GM21423 (cell line): Measurements from ENCODE around the gene NECTIN2.

ENCODE experiments used
- ATAC-seq: cut with Tn5 transposase; IDR thresholded peaks from one replicate; pipeline ENCODE4 v1.9.1; 2021; ENCODE audit warnings: mild to moderate bottlenecking, moderate library complexity; ENCODE audit not compliant: unreplicated experiment

The NECTIN2 gene

GRCh38 chr19:44845612-44846454, at the start of gene NECTIN2:
TSS of gene NECTIN2 (plus strand) at chr19:44846297. CDS start at chr19:44846526, 229 bp downstream.
- ATAC-seq = peak; percentile 59

GRCh38 chr19:44796701-44797115, 49.4 kb upstream of the NECTIN2 start:
- ATAC-seq = no peak

DNA sequence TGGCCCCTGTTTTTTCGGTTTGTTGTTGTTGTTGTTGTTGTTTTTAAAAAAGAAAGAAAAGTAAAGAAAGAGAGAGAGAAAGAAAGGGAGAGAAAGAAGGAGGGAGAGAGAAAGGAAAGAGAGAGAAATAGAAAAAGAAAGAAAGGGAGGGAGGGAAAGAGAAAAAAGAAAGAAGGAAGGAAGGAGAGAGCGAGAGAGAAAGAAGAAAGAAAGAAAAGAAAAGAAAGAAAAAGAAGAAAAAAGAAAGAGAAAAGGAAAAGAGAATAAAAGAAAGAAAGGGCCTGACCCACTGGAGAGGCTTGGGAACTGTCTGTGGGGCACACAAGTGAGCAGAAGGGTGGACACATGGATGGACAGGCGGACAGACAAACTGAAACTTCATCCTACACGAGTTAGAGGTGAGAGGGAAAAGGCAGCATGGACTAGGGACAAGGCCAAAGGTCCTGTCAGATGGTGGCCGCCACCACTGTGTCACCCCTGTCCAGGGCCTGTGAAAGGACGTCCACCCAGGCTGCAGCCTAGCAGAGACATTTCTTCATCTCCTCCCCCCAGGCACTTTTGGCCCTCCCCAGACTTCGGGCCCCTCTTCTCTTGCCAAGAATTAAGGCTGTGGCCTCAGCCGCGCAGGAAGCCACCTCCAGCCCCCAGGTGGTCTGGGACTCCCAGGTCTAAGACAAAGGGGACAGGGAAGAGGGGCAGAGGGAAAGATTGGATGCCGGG, 46.3 kb upstream of the NECTIN2 start:
- ATAC-seq = no peak

- no peak for ATAC-seq
Measured at GRCh38 chr19:44800461-44800860, 45.6 kb upstream of the NECTIN2 start.

GRCh38 chr19:44803442-44804428, 42.4 kb upstream of the NECTIN2 start:
- no peak for ATAC-seq

DNA sequence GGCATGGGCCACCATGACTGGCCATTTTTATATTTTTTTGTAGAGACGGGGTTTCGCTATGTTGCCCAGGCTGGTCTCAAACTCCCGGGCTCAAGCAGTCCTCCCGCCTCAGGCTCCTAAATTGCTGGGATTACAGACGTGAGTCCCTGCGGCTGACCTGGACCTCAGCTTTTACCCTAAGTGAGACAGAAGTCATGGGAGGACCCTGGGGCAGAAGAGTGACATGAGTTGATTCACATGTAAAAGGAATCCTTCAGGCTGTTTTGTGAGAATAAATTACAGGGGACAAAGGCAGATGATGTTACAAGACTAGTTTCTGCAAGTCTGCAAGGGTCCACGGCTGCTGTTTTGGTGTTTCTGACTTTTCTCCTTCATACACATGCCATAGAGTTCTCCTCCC, 39.8 kb upstream of the NECTIN2 start:
- ATAC-seq = no peak

GRCh38 chr19:44807162-44807561, 38.9 kb upstream of the NECTIN2 start:
- no peak for ATAC-seq

- ATAC-seq = no peak
Measured at GRCh38 chr19:44807652-44808462, 38.2 kb upstream of the NECTIN2 start.

DNA sequence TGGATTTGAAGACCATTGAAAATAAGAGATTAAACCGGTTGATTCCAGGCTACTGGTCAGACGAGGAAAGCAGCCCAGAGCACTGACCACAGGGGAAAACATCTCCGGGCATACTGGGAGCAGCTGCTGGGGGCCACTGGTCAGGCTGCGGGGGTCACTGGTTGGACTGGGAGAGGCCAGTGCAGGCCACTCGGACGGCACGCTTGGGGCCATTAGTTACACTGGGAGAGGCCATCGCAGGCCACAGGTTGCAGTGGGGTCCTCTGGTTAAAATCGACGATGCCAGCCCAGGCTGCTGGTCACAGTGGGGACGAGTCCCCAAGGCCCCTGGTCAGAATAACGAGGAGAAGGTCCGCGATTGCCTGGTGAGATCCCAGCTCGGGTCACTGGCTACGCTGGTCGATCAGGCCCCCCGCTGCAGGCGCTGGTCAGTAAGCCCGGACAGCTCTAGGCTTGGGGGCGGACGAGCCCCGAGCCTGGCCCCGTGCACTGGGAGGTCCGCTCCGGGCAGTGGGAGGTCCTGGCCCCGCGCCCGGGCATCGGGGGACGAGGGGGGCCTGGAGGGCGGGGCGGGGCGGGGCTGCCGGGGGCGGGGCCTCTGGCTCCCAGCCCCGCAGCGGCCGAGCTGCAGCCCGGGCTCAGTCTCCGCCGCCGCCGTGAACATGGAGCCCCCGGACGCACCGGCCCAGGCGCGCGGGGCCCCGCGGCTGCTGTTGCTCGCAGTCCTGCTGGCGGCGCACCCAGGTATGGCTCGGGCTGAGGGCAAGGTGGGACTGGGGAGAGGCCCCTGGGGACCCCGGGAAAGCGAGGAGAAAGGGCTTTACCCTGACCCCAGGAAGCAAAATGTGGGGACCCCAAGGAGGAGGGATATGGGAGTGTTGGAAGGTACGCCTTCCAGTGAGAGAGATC, 37.4 kb upstream of the NECTIN2 start, which contains the start of gene BCAM:
TSS of gene BCAM (plus strand) at position 641 of the 909 bp plus-strand sequence. CDS start at position 663, 22 bp downstream.
- no peak for ATAC-seq

- no peak for ATAC-seq
Measured at GRCh38 chr19:44809577-44810233, 36.4 kb upstream of the NECTIN2 start.

- ATAC-seq = no peak
Measured at GRCh38 chr19:44810234-44811121, 35.6 kb upstream of the NECTIN2 start.

- ATAC-seq = no peak
Measured at GRCh38 chr19:44811122-44811419, 35.0 kb upstream of the NECTIN2 start.

DNA sequence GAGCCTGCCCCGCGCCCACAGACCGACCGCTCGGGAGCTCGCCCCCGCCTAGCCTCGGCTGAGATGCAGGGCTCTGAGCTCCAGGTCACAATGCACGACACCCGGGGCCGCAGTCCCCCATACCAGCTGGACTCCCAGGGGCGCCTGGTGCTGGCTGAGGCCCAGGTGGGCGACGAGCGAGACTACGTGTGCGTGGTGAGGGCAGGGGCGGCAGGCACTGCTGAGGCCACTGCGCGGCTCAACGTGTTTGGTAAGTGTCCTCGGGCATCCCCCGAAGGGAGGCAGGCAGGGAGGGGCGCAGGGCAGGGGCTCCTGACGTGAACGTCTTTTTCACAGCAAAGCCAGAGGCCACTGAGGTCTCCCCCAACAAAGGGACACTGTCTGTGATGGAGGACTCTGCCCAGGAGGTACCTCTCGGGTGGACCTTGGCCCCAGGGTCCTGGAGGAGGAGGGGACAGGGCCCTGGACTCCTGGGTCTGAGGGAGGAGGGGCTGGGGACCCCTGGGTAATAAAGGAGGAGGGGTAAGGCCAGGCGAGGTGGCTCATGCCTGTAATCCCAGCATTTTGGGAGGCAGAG, 33.9 kb upstream of the NECTIN2 start:
- no peak for ATAC-seq

- ATAC-seq = no peak
Measured at GRCh38 chr19:44813070-44813840, 32.8 kb upstream of the NECTIN2 start.

DNA sequence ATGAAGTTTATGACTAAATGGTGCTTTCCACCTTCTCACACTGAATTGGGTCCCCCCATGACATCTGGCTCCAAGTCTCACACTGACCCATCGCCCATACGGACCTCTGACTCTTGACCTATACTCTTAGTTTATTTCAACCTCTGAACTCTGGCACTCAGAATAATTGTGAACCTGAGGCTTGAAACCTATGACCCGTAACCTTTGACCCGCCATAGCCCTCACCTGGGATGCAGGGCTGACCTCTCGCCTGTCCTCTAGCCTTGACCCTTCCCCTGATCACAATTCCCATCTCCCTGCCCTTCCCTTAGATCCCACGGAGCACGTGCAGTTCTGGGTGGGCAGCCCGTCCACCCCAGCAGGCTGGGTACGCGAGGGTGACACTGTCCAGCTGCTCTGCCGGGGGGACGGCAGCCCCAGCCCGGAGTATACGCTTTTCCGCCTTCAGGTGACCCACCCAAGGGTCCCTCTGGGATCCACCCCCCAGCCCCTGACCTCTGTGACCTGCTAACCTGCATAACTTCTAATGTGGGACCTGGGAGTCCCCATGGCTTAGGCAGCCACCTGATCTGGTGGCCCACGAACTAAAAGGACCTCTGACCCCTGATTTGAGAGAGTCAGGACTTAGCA, 32.1 kb upstream of the NECTIN2 start:
- no peak for ATAC-seq

- ATAC-seq = no peak
Measured at GRCh38 chr19:44814517-44814916, 31.6 kb upstream of the NECTIN2 start.
